Measurements from ENCODE around the gene ESM1.

- TF ChIP-seq CTCF (IDR thresholded peaks at IDR 0.05), result no peak
- TF ChIP-seq POLR2AphosphoS5 (IDR thresholded peaks at IDR 0.05; ENCODE audit: insufficient read depth in 1 of 2, low read depth in 1 of 2), result no peak
- no peak for TF ChIP-seq POLR2A (IDR thresholded peaks at IDR 0.05)
Measured at GRCh38 chr5:55022450-55022849, 37.1 kb upstream of the ESM1 start.
